Mesenchymal stem cell (in vitro differentiated cells and primary cell): ENCODE results near the gene SYNRG.

Source experiments
- DNase-seq: peaks from one replicate; pipeline ENCODE4 v3.0.0-alpha.2; 2013
- H2AFZ ChIP-seq: one replicate; pipeline ENCODE4 v1.6.1; 2013; ENCODE audit warnings: low read depth, mild to moderate bottlenecking, control low read depth, inconsistent platforms, low read length, moderate library complexity
- H2AK5ac ChIP-seq: 2 replicates; pipeline ENCODE4 v1.6.1; 2013; ENCODE audit warnings: low read length, moderate library complexity, mild to moderate bottlenecking, inconsistent platforms; ENCODE audit not compliant: severe bottlenecking
- H2BK120ac ChIP-seq: one replicate; pipeline ENCODE4 v1.6.1; 2013; ENCODE audit warnings: low read depth, mild to moderate bottlenecking, inconsistent platforms, low read length, moderate library complexity
- H2BK12ac ChIP-seq, 2 experiments: one replicate each; pipeline ENCODE4 v1.6.1; 2013; ENCODE audit warnings: inconsistent platforms in 2 of 2, low read length in 2 of 2, mild to moderate bottlenecking in 2 of 2, moderate library complexity in 2 of 2, control low read depth in 1 of 2
- H2BK15ac ChIP-seq: one replicate; pipeline ENCODE4 v1.6.1; 2013; ENCODE audit warnings: mild to moderate bottlenecking, low read depth, inconsistent platforms; ENCODE audit not compliant: poor library complexity, severe bottlenecking
- H2BK5ac ChIP-seq: 2 replicates; pipeline ENCODE4 v1.6.1; 2013; ENCODE audit warnings: low read depth, mild to moderate bottlenecking, low read length, control low read depth, inconsistent platforms; ENCODE audit not compliant: poor library complexity, severe bottlenecking
- H3K14ac ChIP-seq, 2 experiments: one replicate each; pipeline ENCODE4 v1.6.1; 2013; ENCODE audit warnings: inconsistent platforms in 2 of 2, low read length in 2 of 2, control low read depth in 1 of 2, mild to moderate bottlenecking in 1 of 2, moderate library complexity in 1 of 2
- H3K18ac ChIP-seq, 2 experiments: one replicate each; pipeline ENCODE4 v1.6.1; 2013; ENCODE audit warnings: inconsistent platforms in 2 of 2, low read length in 2 of 2, control low read depth in 1 of 2, low read depth in 1 of 2, mild to moderate bottlenecking in 1 of 2
- H3K23ac ChIP-seq, 2 experiments: one replicate each; pipeline ENCODE4 v1.6.1; 2013; ENCODE audit warnings: inconsistent platforms in 2 of 2, low read length in 2 of 2, mild to moderate bottlenecking in 2 of 2, moderate library complexity in 2 of 2, control low read depth in 1 of 2
- H3K27ac ChIP-seq: 2 replicates; pipeline ENCODE4 v1.5.1; 2013; ENCODE audit warnings: mild to moderate bottlenecking, moderate library complexity, low read length, control low read depth, inconsistent platforms; ENCODE audit not compliant: poor library complexity, severe bottlenecking
- H3K27me3 ChIP-seq, 2 experiments: 2 replicates each; pipeline versions ENCODE4 v1.6.1 to v1.7.0; 2013; ENCODE audit warnings: low read length in 2 of 2, mild to moderate bottlenecking in 2 of 2, moderate library complexity in 2 of 2, control low read depth in 1 of 2, inconsistent platforms in 1 of 2; ENCODE audit not compliant: control insufficient read depth in 1 of 2, insufficient read depth in 1 of 2
- H3K36me3 ChIP-seq, 2 experiments: 2 replicates each; pipeline versions ENCODE4 v1.6.1 to v1.7.0; 2013; ENCODE audit warnings: low read length in 2 of 2, control low read depth in 1 of 2, inconsistent platforms in 1 of 2, low read depth in 1 of 2, mild to moderate bottlenecking in 1 of 2; ENCODE audit not compliant: insufficient read depth in 2 of 2, control insufficient read depth in 1 of 2
- H3K4ac ChIP-seq, 2 experiments: one replicate each; pipeline ENCODE4 v1.6.1; 2013; ENCODE audit warnings: inconsistent platforms in 2 of 2, low read length in 2 of 2, mild to moderate bottlenecking in 2 of 2, moderate library complexity in 2 of 2, control low read depth in 1 of 2, low read depth in 1 of 2
- H3K4me1 ChIP-seq: 2 replicates; pipeline ENCODE4 v1.6.1; 2013; ENCODE audit warnings: low read depth, low read length, control low read depth; ENCODE audit not compliant: control insufficient read depth, insufficient read depth
- H3K4me2 ChIP-seq: 2 replicates; pipeline ENCODE4 v1.6.1; 2013; ENCODE audit warnings: low read length, mild to moderate bottlenecking, inconsistent platforms; ENCODE audit not compliant: poor library complexity, severe bottlenecking
- H3K4me3 ChIP-seq, 2 experiments: 2 replicates each; pipeline versions ENCODE4 v1.5.1 to v1.7.0; 2013; ENCODE audit warnings: low read length in 2 of 2, mild to moderate bottlenecking in 2 of 2, control low read depth in 1 of 2, low read depth in 1 of 2; ENCODE audit not compliant: insufficient read depth in 1 of 2
- H3K79me1 ChIP-seq: replicated peaks from 2 replicates; pipeline ENCODE4 v1.6.1; 2013; ENCODE audit warnings: mild to moderate bottlenecking, control low read depth, low read length, inconsistent platforms; ENCODE audit not compliant: poor library complexity, severe bottlenecking
- H3K9ac ChIP-seq: 2 replicates; pipeline ENCODE4 v1.7.0; 2013; ENCODE audit warnings: mild to moderate bottlenecking, low read length, moderate library complexity
- H3K9me3 ChIP-seq: 2 replicates; pipeline ENCODE4 v1.7.0; 2013; ENCODE audit warnings: mild to moderate bottlenecking, low read length; ENCODE audit not compliant: control insufficient read depth
- H4K8ac ChIP-seq: one replicate; pipeline ENCODE4 v1.6.1; 2013; ENCODE audit warnings: inconsistent platforms, mild to moderate bottlenecking, low read length, moderate library complexity
- H4K91ac ChIP-seq: one replicate; pipeline ENCODE4 v1.6.1; 2013; ENCODE audit warnings: mild to moderate bottlenecking, low read length, inconsistent platforms
- WGBS: methylation state at CpG from one replicate; pipeline ENCODE4 v1.1.7; 2013; ENCODE audit warnings: mixed read lengths; 5-methylcytosine and 5-hydroxymethylcytosine counted together

The SYNRG gene

GRCh38 chr17:37480427-37480826 is 128.8 kb downstream of the SYNRG start:
- Histone ChIP-seq H3K36me3 (peaks cover 9 to 27% of the 10 kb centered on the region in 2 experiments), H4K91ac (peak overlapping the region; percentile 29), H3K23ac (no peak overlapping the region), H3K27me3 (no peaks in the 10 kb centered on the region), H3K4me2 (no peak overlapping the region), H3K27ac (no peak overlapping the region), H3K14ac (no peak overlapping the region), H3K9me3 (no peaks in the 10 kb centered on the region), H2BK5ac (no peak overlapping the region), H3K9ac (peak overlapping the region; percentile 56), H3K79me1 (peaks cover 2% of the 10 kb centered on the region), H2AK5ac (no peak overlapping the region), H3K4me1 (peaks cover 3% of the 10 kb centered on the region), H2BK15ac (peak overlapping the region; percentile 55), H3K18ac (no peak overlapping the region), H2BK120ac (no peak overlapping the region), H3K4ac (no peak overlapping the region), H3K4me3 (no peak overlapping the region), H2AFZ (no peak overlapping the region), H4K8ac (no peak overlapping the region), H2BK12ac (no peak overlapping the region)
- no peak for DNase-seq
- 100% methylated on average over 2 of the region's 2 CpGs for WGBS

- peak overlapping the region in 1 of 2 experiments; percentile 80 for H2BK12ac ChIP-seq
- H3K23ac ChIP-seq: no peak overlapping the region
- peaks cover 9 to 36% of the 10 kb centered on the region in 2 experiments for H3K36me3 ChIP-seq
- no peak overlapping the region for H3K27ac ChIP-seq
- peaks cover 3% of the 10 kb centered on the region for H3K4me1 ChIP-seq
- H4K91ac ChIP-seq: no peak overlapping the region
- no peak overlapping the region for H3K4ac ChIP-seq
- H2BK120ac ChIP-seq: no peak overlapping the region
- H2BK15ac ChIP-seq: no peak overlapping the region
- no peak overlapping the region for H3K14ac ChIP-seq
- 100% methylated on average over 1 of the region's 1 CpG for WGBS
- H3K4me3 ChIP-seq: no peak overlapping the region
- DNase-seq: no peak
- H3K27me3 ChIP-seq: no peaks in the 10 kb centered on the region
- no peak overlapping the region for H2BK5ac ChIP-seq
- H3K4me2 ChIP-seq: no peak overlapping the region
- peak overlapping the region; percentile 84 for H3K9ac ChIP-seq
- no peak overlapping the region for H4K8ac ChIP-seq
- no peak overlapping the region for H2AK5ac ChIP-seq
- H3K18ac ChIP-seq: no peak overlapping the region
- H2AFZ ChIP-seq: no peak overlapping the region
- no peaks in the 10 kb centered on the region for H3K9me3 ChIP-seq
- H3K79me1 ChIP-seq: peaks cover 2% of the 10 kb centered on the region
These were observed 130.2 kb downstream of the SYNRG start for GRCh38 chr17:37479025-37479424.

DNA sequence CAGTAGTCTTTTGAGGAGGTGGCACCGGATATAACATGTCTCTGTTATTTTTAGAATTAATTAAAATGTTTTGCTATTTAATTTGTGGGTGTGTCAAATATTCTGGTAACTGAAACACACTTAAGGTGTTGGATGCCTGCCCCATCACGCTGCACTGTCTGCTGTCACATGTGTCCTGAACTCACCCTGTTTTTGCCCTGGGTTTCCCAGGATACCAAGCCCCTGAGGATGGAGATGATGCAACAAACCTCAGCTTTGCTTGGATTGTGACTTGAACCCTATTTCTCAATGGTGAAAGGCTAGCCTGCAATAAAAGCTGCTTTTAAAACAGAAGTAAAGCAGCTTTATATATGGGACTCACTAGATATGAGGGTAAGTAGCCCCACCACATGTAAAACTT is 131.0 kb downstream of the SYNRG start:
- no peaks in the 10 kb centered on the region for H3K9me3 ChIP-seq
- no peaks in the 10 kb centered on the region for H3K27me3 ChIP-seq
- H3K18ac ChIP-seq: no peak overlapping the region
- H2BK5ac ChIP-seq: no peak overlapping the region
- no peak overlapping the region for H3K23ac ChIP-seq
- H2BK12ac ChIP-seq: no peak overlapping the region
- H3K4ac ChIP-seq: no peak overlapping the region
- 97% methylated on average over 2 of the region's 2 CpGs for WGBS
- no peak overlapping the region for H4K8ac ChIP-seq
- no peak overlapping the region for H2AFZ ChIP-seq
- peak overlapping the region in 1 of 2 experiments; percentile 34 for H3K4me3 ChIP-seq
- DNase-seq: peak; percentile 77
- H2AK5ac ChIP-seq: no peak overlapping the region
- no peak overlapping the region for H4K91ac ChIP-seq
- peaks cover 9 to 44% of the 10 kb centered on the region in 2 experiments for H3K36me3 ChIP-seq
- H3K4me1 ChIP-seq: peaks cover 3% of the 10 kb centered on the region
- no peak overlapping the region for H3K27ac ChIP-seq
- peaks cover 2% of the 10 kb centered on the region for H3K79me1 ChIP-seq
- H3K4me2 ChIP-seq: no peak overlapping the region
- no peak overlapping the region for H3K14ac ChIP-seq
- H2BK120ac ChIP-seq: no peak overlapping the region
- H3K9ac ChIP-seq: peak overlapping the region; percentile 84
- no peak overlapping the region for H2BK15ac ChIP-seq

GRCh38 chr17:37476431-37477120 is 132.6 kb downstream of the SYNRG start:
- Histone ChIP-seq H3K14ac (no peak overlapping the region), H4K8ac (no peak overlapping the region), H2BK120ac (no peak overlapping the region), H3K4me3 (no peak overlapping the region), H2BK12ac (peak overlapping the region in 1 of 2 experiments; percentile 57), H3K79me1 (peaks cover 2% of the 10 kb centered on the region), H3K36me3 (peaks cover 13 to 52% of the 10 kb centered on the region in 2 experiments), H3K4ac (no peak overlapping the region), H3K9ac (peak overlapping the region; percentile 84), H2AFZ (no peak overlapping the region), H4K91ac (no peak overlapping the region), H3K4me1 (peaks cover 3% of the 10 kb centered on the region), H3K27ac (peak overlapping the region; percentile 51), H3K27me3 (no peaks in the 10 kb centered on the region), H3K23ac (no peak overlapping the region), H3K18ac (peak overlapping the region in 1 of 2 experiments; percentile 44), H3K9me3 (no peaks in the 10 kb centered on the region), H2AK5ac (peak overlapping the region; percentile 5), H3K4me2 (no peak overlapping the region), H2BK15ac (no peak overlapping the region), H2BK5ac (no peak overlapping the region)
- DNase-seq: peak; percentile 86
- 83% methylated on average over 3 of the region's 4 CpGs for WGBS
